HPDE6-E6E7 (cell line): ENCODE data around the gene SH3TC1.

ENCODE experiments used
- DNase-seq: peaks from one replicate; pipeline ENCODE4 v3.0.0; 2011; ENCODE audit warnings: missing footprints; ENCODE audit errors: extremely low spot score

The SH3TC1 gene

DNA sequence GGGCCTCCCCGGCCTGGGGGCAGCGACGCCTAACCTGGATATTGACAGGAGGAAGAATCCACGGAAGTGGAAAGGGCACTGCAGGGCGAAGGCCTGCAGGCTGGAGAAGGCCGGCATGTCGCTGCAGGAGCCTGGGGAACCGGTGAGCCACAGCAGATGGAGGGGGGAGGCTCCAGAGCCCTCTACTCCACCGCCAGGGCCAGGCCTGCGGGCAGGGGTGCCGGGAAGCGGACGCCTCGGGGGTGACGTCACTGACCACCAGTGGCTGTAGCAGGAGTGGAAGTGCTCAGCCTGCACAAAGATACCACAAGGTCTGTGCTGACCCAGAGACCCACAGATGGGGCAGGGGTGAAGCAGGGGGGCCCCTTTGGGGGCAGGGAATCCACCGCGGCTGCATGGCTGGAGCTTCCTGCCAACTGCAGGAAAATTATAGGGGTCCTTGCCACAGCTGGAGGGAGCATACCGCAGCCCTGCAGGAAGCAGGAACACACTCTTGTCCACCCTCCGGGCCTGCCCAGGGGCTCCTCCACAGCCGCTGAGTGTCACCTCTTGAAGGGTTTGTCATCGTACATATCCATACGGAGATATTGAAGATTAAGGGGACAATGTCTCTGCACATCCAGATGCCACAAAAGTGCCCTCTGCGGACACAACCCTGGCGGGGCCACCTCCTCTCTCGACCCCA is 62.9 kb downstream of the SH3TC1 start:
- no peak for DNase-seq

DNA sequence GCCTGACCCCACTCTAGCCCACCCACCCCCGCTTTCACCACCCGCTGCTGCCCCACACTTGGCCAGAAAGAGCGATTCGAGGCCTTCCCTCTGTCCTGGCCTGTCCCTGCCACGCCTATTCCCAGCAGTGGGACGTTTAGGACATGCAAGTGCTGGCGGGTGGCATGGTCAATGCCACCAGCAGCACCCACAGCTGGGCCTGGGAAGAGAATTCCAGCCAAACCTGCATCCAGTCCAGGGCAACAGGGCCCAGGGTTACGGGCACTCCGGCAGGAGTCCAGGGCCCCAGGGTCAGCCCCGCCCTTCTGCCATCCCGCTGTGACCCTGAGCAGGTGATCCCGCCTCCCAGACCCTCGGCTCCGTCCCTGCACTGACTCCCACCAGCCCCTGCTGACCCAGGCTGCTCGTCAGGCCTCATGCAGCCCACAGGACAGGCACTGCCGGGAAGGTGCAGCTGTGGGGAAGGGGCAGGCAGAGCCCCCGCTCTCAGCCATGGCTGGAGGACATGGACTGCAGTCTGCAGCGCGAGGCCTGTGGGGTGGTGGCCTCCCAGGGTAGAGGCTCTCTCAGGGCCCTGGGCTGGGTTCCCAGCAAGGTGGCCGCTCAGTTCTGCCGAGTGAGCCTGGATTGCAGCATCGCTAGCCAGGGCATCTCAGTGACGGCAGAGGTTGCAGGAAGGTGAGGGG is 63.7 kb downstream of the SH3TC1 start:
- DNase-seq = no peak

DNA sequence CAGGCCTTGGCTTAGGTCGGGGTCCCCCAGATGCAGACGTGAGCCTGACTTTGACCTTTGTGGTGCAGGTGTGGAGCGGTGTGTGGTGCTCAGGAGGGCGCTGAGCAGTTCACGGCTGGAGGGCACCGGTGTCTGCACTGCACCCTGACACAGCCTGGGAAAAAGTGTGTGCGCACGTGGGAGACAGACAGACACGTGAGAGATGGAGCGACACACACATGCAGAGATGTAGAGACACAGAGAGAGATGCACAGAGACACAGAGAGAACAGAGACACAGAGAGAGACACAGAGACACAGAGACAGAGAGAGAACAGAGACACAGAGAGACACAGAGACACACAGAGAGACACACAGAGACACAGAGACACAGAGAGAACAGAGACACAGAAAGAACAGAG is 64.3 kb downstream of the SH3TC1 start:
- DNase-seq = no peak

DNA sequence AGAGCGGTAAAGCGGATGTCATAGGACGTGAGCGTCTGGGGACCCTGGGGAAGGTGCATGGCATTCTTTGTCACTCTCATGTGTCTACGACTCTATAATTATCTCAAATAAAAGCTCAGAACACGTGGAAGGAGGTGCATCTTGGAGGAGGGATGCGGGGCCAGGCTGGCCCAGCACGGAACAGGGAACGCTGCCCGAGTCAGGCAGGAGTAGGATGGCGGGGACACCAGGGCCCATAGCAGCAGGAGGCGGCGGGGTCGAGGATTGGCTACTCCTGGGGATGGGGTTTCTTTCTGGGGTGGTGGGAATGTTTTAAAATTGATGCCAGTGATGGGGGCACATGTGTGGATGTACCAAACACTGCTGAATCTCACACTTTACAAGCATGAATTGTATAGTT is 65.0 kb downstream of the SH3TC1 start:
- DNase-seq = no peak

DNA sequence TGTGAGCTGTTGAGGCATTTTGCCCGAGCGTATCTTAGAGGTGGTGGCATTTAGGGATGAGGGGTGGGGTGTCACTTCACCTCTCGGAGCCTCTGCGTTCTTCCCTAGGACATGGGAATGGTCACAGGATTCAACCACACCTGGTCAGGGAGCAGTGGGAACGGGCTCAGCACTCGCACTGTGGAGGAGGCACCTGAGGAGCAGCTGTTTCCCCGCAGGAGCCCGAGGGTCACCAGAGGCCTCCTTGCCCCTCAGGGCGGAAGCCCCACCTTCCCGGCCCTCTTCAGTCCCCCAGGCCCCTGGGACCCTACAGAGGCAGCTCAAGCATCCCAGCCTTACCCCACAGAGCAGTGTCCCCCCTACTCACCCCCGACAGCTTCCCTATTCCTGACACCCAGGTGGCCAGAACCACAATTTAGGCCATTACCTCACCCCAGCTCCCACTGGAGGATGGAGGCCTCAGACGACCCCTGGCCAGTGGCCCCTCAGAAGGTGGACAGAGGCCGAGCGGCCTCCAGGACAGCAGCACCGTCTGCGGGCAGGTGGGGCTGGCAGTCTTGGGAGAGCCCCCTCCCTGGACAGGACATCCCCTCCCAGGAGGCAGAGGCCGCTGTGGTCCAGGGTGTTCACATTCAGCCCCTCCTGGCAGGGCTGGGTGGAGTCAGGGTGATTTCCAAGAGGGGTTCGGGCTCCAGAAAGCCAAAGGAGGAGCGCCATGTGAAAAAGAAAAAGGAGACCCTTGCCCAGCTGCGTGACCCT is 66.3 kb downstream of the SH3TC1 start:
- no peak for DNase-seq

DNA sequence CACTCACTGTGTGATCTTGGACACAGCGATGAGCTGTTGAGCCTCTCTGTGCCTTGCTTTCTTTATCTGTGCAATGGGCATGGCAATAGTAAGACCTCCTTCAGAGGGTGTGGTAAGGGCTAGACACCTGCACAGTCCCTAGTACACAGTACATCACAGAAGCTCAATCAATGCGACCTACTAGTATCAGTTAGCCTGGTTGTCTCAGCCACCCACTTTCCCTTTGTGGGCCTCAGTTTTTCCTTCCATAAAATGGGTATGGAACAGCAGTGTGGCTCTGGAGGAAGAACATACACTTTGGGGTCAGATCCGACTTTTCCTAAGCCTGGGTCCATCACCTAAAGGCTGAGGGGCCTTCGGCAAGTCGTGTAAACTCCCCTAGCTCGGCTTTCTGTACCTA is 67.0 kb downstream of the SH3TC1 start:
- no peak for DNase-seq

DNA sequence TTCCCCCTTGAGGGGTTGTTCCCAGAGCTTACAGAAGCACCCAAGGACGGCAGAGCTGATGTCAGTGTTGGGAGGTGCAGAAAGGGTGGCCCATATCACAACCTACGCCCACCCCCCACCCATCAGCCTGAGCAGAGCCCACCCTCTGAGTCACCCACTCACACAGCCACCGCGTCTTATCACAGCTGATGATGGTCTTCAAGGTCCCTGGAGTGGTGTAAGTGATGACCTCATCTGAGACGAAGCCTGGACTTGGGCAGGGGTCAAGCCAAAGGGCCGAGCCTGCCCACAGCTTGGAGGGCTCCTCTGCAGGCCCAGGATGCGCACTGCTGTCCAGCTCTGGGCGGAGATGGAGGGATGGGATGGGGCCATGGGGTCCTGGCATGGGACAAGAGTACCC is 67.4 kb downstream of the SH3TC1 start:
- DNase-seq = no peak

DNA sequence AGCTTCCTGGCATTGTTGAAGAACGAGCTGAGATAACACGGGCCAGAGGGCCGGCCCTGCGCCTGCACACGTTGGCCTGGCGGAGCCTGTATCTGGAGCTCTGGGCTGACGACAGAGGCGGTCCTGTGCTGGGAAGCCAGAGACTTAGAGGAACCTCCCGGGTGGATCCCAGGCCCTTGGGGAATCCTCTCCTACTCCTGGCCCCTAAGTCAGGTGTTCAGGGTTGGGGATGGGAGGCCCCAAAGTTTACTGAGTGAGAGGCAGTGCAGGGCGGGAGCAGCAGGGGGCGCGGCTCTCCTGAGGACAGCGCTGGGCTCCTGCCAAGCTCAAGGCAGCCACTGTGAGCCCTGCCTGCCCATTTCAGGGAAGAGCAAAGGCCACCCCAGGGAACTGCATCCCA is 68.0 kb downstream of the SH3TC1 start:
- DNase-seq = peak; percentile 76

DNA sequence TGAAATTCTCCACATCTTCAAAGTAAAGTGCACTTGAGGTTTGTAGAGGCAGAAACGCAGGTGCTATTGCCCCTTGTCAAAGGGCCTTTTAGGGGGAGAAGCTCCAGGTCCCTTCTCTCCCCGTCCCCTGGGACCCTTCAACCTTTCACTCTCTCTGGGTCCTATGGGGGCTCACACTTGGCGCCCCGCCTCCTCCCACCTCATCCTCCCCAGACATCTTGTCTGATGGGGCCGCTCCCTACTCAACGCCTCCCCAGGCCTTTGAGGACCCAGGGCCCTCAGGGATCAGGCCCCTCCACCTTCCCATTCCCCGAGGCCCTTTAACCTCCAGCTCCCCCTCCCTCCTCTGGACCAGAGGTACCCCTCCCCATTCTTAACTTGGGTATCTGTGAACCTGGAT is 69.1 kb downstream of the SH3TC1 start:
- DNase-seq = no peak

DNA sequence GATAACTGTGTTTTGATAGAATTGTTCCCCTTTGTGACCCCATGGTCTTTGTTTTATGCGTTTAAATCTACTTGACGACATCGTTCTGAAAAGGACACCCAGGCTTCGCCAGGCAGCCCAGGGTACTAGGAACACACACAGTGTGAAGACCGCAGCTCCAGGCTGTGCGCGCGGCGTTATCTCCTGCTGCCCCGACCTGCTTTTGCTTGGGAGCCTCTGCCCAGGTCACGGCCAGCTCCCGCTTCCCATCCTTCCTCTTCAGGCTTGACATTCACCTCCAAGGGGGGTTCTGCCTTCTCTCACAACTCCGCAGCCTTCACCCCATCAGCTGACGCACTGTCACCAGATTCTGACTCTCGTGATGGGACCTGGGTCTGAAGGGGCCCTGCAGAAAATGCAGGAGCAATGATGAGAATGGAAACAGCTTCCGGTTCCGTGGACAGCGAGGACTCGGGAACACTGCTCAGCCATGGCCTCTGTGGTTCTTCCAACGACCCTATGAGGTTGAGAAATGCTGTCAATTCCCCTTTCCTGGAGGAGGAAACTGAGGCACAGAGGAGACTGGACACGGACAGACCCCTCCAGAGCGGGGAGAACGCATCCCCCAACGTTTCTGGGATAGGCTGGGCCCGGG is 69.9 kb downstream of the SH3TC1 start:
- DNase-seq = no peak

DNA sequence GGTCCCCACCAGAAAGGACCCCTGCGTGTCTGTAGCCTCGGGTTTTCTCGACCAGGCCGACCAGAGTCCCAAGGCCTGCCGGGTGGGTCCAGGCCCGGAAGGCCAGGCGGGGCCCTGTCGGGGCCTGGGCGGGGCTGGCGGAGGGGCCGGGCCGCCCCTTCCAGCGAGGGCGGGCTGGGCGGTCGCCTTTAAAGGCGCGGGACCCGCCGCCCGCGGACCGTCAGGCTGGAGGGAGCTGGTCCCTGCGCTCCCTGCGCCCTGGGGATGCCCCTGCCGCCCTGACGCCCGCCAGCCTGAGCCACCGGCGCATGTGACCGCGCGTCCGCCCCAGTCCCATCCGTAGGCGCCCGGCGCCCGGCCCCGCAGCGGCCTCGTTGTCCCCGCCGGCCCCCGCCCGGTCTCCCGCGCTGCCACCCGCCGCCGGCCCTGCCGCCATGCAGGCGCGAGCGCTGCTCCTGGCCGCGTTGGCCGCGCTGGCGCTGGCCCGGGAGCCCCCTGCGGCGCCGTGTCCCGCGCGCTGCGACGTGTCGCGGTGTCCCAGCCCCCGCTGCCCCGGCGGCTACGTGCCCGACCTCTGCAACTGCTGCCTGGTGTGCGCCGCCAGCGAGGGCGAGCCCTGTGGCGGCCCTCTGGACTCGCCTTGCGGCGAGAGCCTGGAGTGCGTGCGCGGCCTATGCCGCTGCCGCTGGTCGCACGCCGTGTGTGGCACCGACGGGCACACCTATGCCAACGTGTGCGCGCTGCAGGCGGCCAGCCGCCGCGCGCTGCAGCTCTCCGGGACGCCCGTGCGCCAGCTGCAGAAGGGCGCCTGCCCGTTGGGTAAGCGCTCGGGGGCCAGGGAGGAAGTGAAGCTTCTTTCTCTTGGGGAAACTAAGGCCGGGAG is 70.7 kb downstream of the SH3TC1 start, which contains the start of gene HTRA3:
Gene HTRA3 (plus strand): TSS at position 220 of the 883 bp plus-strand sequence. CDS start 215 bp downstream, at position 435.
- DNase-seq = no peak

DNA sequence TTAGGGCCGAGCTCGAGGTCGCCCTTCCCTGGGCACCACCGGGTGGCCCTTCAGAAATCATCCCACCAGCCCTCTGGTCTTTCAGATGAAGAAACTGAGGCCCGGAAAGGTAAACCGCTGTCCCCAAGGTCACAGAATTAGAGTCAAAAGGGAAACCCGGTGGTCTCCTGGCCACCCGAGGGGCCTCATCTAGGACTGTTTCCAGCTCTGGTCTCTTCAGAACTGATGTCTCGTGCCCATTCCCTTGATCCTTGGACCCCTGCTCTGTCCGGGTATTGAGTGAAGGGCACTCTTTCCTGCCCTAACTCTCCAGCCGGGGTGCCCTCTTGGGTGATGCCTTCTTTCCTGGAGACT is 71.3 kb downstream of the SH3TC1 start:
- no peak for DNase-seq

DNA sequence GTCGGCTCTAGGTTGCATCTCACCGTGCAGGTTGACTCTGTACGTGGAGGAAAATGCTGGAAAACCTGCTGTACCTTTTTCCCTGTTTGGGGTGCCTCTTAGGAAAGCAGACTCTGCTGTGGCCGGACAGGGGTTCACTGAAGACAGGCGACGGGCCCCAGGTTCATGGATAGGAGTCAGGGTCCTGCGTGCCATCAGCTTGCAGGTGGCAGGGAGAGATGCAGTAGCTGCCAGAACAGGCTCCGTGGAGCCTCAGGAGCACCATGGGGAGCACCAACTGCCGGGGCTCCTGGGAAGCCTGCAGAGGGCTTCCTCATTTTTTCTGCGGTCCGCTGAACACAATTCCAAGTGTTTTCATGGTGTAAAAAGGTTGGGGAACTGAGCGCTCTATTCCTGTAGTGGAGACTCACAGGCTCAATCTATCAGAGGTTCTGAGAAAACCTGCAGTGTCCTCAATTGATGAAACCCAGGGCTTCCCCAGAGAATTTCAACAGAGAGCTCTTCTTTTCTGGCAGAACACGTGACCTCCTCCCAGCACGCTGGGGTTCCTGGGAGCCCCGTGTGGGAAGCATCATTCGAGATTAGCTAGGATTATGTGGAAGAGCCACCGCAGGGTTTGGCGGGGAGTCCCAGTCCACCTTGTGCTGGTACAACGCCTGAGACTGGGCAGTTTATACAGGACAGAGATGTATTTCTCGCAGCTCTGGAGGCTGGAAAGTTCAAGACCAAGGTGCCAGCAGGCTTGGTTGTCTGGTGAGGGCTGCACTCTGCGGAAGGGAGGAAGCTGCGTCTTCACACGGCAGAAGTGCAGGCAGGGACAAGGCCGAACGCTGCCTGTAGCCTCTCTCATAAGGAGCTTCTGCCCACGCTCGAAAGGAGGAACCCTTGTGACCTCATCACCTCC is 72.1 kb downstream of the SH3TC1 start:
- no peak for DNase-seq

DNA sequence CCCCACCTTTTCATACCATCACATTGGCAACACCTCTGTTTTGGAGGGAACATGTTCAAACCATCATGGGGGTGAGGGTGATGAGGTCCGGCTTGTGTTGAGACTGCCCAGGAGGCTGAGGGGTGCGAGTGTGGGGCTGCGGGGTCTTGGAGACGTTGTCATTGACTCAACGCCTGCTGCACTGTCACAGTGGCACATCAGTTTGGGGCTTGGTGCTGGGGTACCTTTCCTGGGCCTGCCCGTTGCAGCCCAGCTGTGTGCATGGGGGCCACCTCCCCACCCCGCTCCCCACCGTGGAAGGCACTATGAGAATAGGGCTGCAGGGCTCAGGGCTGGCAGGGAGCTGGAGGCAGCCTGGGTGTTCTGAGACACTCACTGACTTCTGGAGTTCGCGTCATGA is 72.7 kb downstream of the SH3TC1 start:
- no peak for DNase-seq

DNA sequence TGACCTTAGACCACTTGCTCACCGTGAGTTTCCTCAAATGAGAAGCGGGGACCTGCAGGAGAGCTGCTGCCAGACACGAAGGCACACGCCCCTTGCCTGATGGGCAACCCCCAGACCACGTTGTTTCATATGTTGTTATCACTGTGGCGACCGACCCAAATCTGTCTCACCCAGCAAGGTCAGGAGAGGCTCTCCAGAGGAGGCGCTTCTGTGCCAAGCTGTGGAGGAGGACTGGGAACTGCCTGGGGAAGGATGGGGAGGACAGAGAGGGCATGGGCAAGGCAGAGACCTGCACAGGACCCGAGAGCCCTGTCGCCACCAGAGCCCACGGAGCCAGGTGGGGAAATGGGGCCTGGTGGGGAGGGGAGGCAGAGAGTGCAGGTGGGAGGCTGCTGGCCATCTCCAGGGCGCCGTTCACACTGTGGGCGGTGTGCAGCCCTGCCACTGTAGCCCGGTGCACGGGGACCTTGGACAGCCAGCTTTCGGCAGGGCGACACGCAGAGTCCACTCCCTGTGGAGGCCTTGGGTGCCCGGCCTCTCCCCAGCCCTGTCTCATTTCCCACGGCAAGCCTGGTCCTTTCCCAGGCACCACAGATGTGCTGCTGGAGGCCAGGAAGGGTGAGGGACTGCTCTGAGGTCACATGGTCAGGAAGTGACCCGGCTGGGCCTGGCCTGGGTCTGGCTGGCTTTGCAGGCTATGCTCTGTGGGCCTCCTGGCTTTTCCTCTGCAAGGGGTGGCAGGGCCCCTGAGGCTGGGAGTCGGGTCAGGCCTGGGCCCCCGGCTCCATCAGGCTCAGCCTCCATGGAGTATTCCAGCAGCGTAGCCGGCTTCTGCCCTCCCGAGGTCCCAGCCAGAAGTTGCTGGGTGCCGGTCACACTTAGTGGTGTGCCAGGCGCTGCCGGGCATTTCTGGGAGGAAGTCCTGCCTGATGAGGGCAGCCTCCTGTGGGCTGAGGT is 73.7 kb downstream of the SH3TC1 start:
- DNase-seq = no peak

DNA sequence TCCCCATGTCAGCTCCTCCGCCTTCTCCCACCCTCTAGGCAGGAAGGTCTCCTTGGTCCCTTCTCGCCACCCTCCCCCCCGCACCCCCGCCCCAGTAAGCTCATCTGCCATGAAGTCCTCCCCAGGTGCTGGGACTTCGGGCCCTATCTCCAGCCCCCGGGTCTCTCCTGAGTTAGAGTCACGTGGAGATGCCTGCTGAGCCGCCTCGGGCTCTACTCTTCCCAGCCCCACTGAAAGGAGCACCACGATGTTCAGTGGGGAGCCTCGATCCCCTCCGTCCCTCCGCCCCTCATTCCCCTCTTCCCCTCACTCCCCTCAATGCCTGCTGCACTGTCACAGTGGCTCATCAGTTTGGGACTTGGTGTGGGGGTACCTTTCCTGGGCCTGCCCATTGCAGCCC is 74.4 kb downstream of the SH3TC1 start:
- DNase-seq = no peak

DNA sequence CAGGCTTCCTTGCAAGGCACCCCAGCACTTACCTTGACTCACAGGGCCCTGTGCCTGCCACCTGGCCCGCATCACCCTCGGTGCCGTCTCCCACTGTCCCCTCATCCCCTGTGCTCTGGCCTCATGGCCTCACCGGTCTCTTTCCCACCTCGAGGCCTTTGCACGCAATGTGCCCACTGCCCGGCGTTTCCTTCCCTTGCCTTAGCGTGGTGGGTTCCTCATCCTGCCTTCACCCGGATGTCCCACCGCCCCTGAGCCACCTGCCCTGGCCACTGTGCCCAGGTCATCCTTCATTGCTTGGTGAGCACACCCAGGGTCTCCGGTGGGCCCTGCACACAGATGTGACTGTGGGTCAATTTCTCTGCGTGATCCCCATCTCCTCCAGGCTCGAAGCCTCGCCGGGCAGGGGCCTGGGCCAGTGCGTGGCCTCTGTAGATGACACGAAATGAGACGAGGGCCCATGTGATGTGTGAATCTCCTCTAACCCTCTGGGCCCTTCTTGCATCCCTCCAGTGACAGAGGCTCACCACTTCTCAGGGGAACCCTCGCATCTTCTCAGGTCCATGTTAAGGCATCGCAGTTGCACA is 75.1 kb downstream of the SH3TC1 start:
- no peak for DNase-seq

DNA sequence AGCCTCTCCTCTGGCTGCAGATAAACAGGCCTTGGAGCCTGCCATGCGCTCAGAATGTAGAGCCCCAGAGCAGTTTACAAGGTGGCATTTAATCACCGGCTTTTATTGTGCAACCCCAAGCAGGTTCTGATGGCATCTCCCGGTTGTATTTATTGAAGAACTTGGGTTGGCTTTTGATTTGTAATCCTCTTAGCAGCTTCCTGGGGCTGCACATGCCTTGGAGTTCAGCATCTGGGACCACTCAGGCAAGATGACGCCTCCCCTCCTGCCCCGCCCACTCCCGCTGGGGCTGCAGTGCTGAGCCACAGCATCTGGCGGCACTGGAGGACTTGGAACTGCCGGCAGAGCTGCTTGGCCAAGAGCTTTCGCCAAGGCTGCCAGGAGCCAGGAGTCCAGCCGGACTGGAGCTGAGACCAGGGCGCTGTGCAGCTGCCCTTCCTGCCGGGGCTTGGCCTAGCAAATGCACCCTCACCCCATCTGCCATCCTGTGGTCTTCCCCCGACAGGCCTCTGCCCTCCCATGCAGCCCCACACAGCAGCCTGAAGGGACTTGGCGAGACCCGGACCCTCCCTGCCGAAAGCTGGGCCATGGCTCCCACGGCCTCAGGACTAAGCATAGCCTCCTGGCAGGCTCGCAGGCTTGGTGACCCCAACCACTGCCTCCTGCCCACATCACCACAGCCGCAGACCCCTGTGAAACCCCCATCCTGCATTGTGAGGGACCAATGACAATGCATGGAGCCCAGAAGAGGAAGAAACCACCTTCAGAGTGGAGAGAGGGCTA is 75.9 kb downstream of the SH3TC1 start:
- DNase-seq = peak; percentile 38
